PC-3 (cell line): ENCODE results near the gene MIGA1. TPM values are rescaled to one million over a fixed set of nuclear protein-coding genes. Genes with fewer than 3 reads are reported as not detected.
A peak's percentile ranks its signal among the peaks of the same experiment; 100 is the strongest.

ENCODE experiments used
- ATAC-seq: fragments of 200-7000 bp; cut with Tn5 transposase; 2 replicates; pipeline ENCODE4 v1.9.1; 2020; ENCODE audit warnings: mild to moderate bottlenecking, moderate library complexity
- BruUV-seq: library from RNA; stranded (reverse); fragments of 400-500 nt; replicated peaks from 2 replicates; lab custom pipeline; 2021; lab: Mats Ljungman, UMichigan
- CTCF ChIA-PET: fragments of 300-600 bp; sonication (Branson Sonifier 250); formaldehyde crosslinking; loops from one replicate; lab custom pipeline; 2022; ENCODE audit warnings: antibody characterized with exemption; lab: Charles Lee
- POLR2A ChIA-PET: fragments of 300-600 bp; sonication (Branson Sonifier 250); formaldehyde crosslinking; loops from one replicate; lab custom pipeline; 2022; ENCODE audit warnings: antibody characterized with exemption; ENCODE audit not compliant: unreplicated experiment; lab: Charles Lee
- DNase-seq: peaks from one replicate; pipeline ENCODE4 v3.0.0-alpha.2; 2015
- H2AFZ ChIP-seq: fragments of 300-600 bp; sonication (generic); 2 replicates; pipeline ENCODE4 v1.6.0; 2016; ENCODE audit warnings: antibody characterized with exemption, low read length
- H3F3A ChIP-seq: fragments of 300-600 bp; sonication (generic); one replicate; pipeline ENCODE4 v1.6.0; 2017; ENCODE audit warnings: antibody characterized with exemption, low read length, control low read depth, mild to moderate bottlenecking; ENCODE audit not compliant: unreplicated experiment
- H3K27ac ChIP-seq: fragments of 300-600 bp; sonication (generic); 2 replicates; pipeline ENCODE4 v1.5.1; 2016; ENCODE audit warnings: mild to moderate bottlenecking, low read length
- H3K27me3 ChIP-seq: fragments of 300-600 bp; sonication (generic); 2 replicates; pipeline ENCODE4 v1.6.1; 2016; ENCODE audit warnings: low read length, mixed read lengths
- H3K36me3 ChIP-seq: fragments of 300-600 bp; sonication (generic); 2 replicates; pipeline ENCODE4 v1.6.1; 2016; ENCODE audit warnings: low read depth, mixed run types, low read length, mixed read lengths
- H3K4me1 ChIP-seq: fragments of 300-600 bp; sonication (generic); 2 replicates; pipeline ENCODE4 v1.5.1; 2016; ENCODE audit warnings: low read length; ENCODE audit not compliant: insufficient read depth
- H3K4me2 ChIP-seq: fragments of 300-600 bp; sonication (generic); 2 replicates; pipeline ENCODE4 v1.6.0; 2016; ENCODE audit warnings: low read length
- H3K4me3 ChIP-seq: fragments of 300-600 bp; sonication (generic); 2 replicates; pipeline ENCODE4 v1.5.1; 2016; ENCODE audit warnings: mild to moderate bottlenecking, low read length, mixed read lengths
- H3K79me2 ChIP-seq: fragments of 300-600 bp; sonication (generic); 2 replicates; pipeline ENCODE4 v1.6.1; 2017; ENCODE audit warnings: low read length, mixed read lengths
- H3K9ac ChIP-seq: fragments of 300-600 bp; sonication (generic); 2 replicates; pipeline ENCODE4 v1.6.0; 2016; ENCODE audit warnings: mild to moderate bottlenecking, low read length
- H3K9me2 ChIP-seq: fragments of 300-600 bp; sonication (generic); replicated peaks from 2 replicates; pipeline ENCODE4 v1.6.1; 2016; ENCODE audit warnings: mixed run types, low read length, mixed read lengths
- H3K9me3 ChIP-seq: fragments of 300-600 bp; sonication (generic); 2 replicates; pipeline ENCODE4 v1.6.1; 2016; ENCODE audit warnings: low read length, mixed read lengths
- H4K20me1 ChIP-seq: fragments of 300-600 bp; sonication (generic); 2 replicates; pipeline ENCODE4 v1.6.1; 2016; ENCODE audit warnings: low read length, mixed read lengths
- EZH2 ChIP-seq: fragments of 300-600 bp; sonication (generic); IDR thresholded peaks from one replicate; pipeline ENCODE4 v1.6.1; 2017; ENCODE audit warnings: antibody characterized with exemption, mild to moderate bottlenecking, low read length; ENCODE audit not compliant: unreplicated experiment
- EZH2phosphoT487 ChIP-seq: fragments of 300-600 bp; sonication (generic); IDR thresholded peaks from 2 replicates; pipeline ENCODE4 v1.6.1; 2018; ENCODE audit warnings: mild to moderate bottlenecking, antibody characterized with exemption, low read length, borderline replicate concordance
- intact Hi-C: fragments of 100-400 bp; cut with micrococcal nuclease; formaldehyde crosslinking; loops from 2 replicates; pipeline ENCODE4 v1.9.0; 2023
- total RNA-seq: library from RNA; depleted of rRNA; stranded (reverse); fragments of >200 nt; gene quantifications from 2 replicates; pipeline ENCODE4 v1.2.3, GENCODE V29; 2014
- TF ChIP-seq, protein P1 (sequence below): fragments of 300-600 bp; sonication (generic); conservative IDR thresholded peaks from 2 replicates; pipeline ENCODE4 v1.5.1; 2017; ENCODE audit warnings: antibody characterized with exemption, low read depth, mild to moderate bottlenecking, low read length

The MIGA1 gene
- total RNA-seq, 1 experiment from 2014 or later, result 6.5 TPM

DNA sequence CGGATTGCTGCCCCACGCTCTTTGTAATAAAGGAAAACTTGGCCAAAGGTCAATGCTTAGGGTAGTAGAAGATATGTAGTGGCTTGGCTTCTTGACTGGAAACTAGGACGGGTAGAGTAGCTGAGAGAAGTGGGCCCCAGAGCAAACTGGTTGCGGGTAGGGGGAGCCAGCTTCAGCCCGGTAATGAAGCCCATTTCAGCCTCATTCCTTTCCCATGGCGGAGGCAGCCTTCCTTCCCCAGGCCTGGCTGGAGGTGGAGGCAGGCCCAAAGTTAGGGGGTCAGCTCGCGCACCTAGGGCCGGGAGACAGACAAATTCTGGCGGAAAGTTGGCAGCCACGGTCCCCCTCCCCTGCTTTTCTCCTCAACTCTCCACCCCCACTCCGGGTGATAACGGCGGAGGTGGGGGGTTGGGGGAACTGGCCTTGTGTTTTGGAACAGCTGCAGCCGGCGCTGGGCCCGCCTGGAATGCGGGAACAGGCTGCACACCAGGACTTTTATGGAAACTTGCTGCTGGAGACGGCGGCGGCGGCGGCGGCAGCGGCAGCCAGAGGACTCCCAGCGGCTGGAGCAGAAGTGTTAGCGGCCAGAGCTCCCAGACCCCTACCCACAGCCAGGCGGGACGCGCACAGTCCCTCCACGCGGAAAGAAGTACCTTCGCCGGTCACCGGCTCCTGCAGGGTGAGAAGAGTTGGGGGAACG lies 108.8 kb downstream of the MIGA1 start, which contains the start of gene NEXN:
NEXN (plus strand) TSS at position 544 of the 700 bp plus-strand sequence. CDS start 27,483 bp downstream, outside the sequence.
- H3K27me3 ChIP-seq, result no peaks in the 10 kb centered on the region

DNA sequence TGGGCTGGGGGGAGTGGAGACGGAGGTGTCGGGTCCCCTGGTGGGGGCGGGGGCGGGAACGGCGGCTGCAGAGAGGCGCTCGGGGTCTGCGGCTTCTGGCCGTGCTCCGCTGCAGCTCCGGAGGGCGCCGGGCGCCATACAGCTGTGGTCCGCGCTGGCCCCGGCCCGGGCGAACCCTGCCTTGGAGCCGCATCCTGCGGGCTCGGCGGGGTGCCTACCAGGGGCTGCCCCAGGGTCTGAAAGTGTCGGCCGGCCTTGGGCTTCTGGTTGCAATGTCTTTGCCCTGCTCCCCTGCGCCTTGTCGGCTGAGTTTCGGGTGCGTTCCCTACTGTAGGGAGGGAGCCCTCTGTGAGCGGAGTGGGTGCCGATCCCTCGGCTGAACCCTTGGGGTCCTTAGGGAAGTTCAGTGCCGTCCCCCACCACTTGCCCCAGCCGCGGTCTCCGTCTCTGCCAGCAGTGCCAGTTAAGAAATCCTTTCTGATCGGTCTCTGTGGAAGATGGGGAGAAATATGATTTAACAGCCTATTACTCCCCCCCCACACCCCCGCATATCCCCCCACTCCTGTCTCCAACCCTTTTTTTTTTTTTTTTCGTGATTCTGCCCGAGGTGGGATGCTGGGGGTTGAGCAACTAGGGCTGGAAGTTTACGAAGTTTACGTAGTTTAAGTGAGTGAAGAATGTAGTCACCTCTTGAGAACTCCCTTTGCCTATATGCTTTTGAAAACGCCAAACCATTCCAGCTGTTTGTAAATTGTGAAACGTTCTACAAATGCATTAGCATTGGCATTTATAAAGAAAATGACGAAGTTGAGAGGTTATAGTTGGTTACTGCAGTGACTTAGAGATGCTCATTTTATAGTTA lies 109.6 kb downstream of the MIGA1 start:
- H3K36me3 ChIP-seq, result no peaks in the 10 kb centered on the region
- peak overlapping the region; percentile 66 for H3K9ac ChIP-seq
- H3K79me2 ChIP-seq, result peaks cover 55% of the 10 kb centered on the region
- peak; percentile 62 for DNase-seq
- H3K4me3 ChIP-seq, result peak overlapping the region; percentile 93
- no peaks in the 10 kb centered on the region for H3K9me2 ChIP-seq
- peak overlapping the region; percentile 72 for H3K27ac ChIP-seq
- H3K27me3 ChIP-seq, result no peaks in the 10 kb centered on the region
- no peaks in the 10 kb centered on the region for H4K20me1 ChIP-seq
- intact Hi-C loops, result loop anchor here (5.0 kb wide), 2 partner anchors 57 to 207 kb away; partner anchors contain the start of gene ZZZ3
- peak overlapping the region; percentile 88 for H3K4me2 ChIP-seq
- TSS peak; percentile 89 for BruUV-seq
- H3F3A ChIP-seq, result no peaks in the 10 kb centered on the region
- H3K4me1 ChIP-seq, result peaks cover 22% of the 10 kb centered on the region
- ChIA-PET POLR2A (no interaction called here), CTCF (interaction anchor here (0.7 kb wide), 1 partner anchor 131 kb away, joined by 3 read pairs; no protein-coding TSS in a partner anchor)
- TF ChIP-seq EZH2 (no peak), EZH2phosphoT487 (no peak)
- TF ChIP-seq, protein P1, sequence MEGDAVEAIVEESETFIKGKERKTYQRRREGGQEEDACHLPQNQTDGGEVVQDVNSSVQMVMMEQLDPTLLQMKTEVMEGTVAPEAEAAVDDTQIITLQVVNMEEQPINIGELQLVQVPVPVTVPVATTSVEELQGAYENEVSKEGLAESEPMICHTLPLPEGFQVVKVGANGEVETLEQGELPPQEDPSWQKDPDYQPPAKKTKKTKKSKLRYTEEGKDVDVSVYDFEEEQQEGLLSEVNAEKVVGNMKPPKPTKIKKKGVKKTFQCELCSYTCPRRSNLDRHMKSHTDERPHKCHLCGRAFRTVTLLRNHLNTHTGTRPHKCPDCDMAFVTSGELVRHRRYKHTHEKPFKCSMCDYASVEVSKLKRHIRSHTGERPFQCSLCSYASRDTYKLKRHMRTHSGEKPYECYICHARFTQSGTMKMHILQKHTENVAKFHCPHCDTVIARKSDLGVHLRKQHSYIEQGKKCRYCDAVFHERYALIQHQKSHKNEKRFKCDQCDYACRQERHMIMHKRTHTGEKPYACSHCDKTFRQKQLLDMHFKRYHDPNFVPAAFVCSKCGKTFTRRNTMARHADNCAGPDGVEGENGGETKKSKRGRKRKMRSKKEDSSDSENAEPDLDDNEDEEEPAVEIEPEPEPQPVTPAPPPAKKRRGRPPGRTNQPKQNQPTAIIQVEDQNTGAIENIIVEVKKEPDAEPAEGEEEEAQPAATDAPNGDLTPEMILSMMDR, result no peak
- no peaks in the 10 kb centered on the region for H3K9me3 ChIP-seq
- peak overlapping the region; percentile 92 for H2AFZ ChIP-seq
- ATAC-seq, result peak; percentile 56

More for the DNA sequence above, 108.8 kb downstream of the MIGA1 start, which contains the start of gene NEXN:
- Histone ChIP-seq H3K36me3 (no peaks in the 10 kb centered on the region), H3K9me2 (no peaks in the 10 kb centered on the region), H3K4me2 (peak within 1 kb of the TSS; percentile 88), H3K4me1 (peaks cover 22% of the 10 kb centered on the region), H4K20me1 (no peaks in the 10 kb centered on the region), H3K79me2 (peaks cover 48% of the 10 kb centered on the region), H3F3A (no peaks in the 10 kb centered on the region), H2AFZ (peak within 1 kb of the TSS; percentile 92), H3K4me3 (peak within 1 kb of the TSS; percentile 93), H3K9ac (peak within 1 kb of the TSS; percentile 66), H3K27ac (peak within 1 kb of the TSS; percentile 72), H3K9me3 (no peaks in the 10 kb centered on the region)
- peak; percentile 52 for ATAC-seq
- peak; percentile 48 for DNase-seq
- CTCF ChIA-PET, result interaction anchor here (0.5 to 0.7 kb wide), 2 partner anchors 81 to 131 kb away, joined by 3 to 9 read pairs; no protein-coding TSS in a partner anchor
- no TSS peak for BruUV-seq
- POLR2A ChIA-PET, result interaction anchor here (0.5 kb wide), 1 partner anchor 12 kb away, joined by 3 read pairs; no protein-coding TSS in a partner anchor
- intact Hi-C loops, result loop anchor here (5.0 kb wide), 2 partner anchors 56 to 206 kb away; partner anchors contain the start of gene ZZZ3
- TF ChIP-seq EZH2phosphoT487, result no peak
- TF ChIP-seq EZH2, result no peak
- TF ChIP-seq, protein P1, result no peak
